ENCODE measurements around the gene RGPD3. TPM values are rescaled to one million over a fixed set of nuclear protein-coding genes. Genes with fewer than 3 reads are reported as not detected.
"Not testable (repeated sequence)": the region's sequence is repeated elsewhere in the genome, so short reads cannot be mapped to it uniquely, and the experiment has no call there.

The RGPD3 gene
- total RNA-seq: 0.27 TPM

DNA sequence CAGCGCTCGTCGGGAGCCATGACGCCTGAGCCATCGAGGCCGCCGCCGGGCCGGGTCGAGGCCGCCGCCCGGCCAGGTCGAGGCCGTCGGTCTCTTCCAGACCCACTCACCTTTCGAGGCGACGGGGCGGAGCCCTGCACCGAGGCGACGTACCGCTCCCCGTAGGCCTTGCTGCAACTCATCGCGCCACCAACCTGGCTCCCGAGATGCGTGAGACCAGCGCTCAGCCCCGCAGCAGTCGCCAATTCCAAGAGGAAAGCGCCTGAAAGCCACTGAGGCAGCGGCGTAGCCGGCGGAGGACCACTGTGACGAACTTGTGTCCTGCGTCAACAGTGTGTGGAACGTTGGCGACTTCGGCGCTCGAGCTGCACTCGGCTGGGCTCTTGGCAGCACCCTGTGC, at the start of gene RGPD3:
TSS of gene RGPD3 (minus strand) at position 307 of the 400 bp plus-strand sequence. CDS start at position 182, 125 bp downstream.
- not testable (repeated sequence) for DNase-seq (ENCODE audit: low read depth in 2 of 3, low spot score in 2 of 3)

DNA sequence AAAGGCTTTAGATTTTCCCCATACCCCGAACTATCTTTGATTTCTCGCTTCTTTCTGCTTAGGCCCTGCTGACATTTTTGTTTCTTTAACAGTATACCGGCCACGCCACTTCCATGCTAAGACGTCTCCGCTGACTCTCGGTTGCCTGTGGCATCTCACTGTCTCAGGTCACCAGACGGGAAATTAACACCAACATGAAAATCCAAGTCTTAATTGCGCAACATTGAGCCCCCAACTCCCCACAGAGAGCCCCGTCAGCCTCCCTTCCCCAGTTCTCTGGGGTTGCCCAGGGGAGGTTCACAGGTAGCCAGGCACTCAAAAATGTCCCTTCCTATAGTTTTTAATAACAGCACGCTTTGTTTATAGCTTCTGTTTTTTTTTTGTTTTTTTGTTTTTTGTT, 49.1 kb upstream of the RGPD3 start:
- DNase-seq (ENCODE audit: low read depth in 2 of 3, low spot score in 2 of 3): no peak

DNA sequence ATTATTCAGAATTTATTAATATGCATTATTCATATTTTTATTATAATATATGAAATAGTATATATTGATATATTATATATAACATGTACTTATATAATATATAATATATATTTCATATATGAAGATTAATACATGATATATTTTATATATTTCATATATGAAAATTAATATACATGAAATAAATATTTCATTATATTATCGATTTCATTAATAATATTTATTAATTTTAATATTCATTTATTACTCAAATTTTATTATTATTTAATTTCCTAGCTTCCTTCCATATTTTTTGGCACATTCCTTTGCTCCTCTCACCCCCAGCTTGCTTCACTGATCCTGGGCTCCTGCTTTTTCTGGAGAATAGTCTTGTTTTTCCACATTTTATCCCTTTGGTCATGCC, 48.7 kb upstream of the RGPD3 start:
- no peak for DNase-seq (ENCODE audit: low read depth in 2 of 3, low spot score in 2 of 3)

DNA sequence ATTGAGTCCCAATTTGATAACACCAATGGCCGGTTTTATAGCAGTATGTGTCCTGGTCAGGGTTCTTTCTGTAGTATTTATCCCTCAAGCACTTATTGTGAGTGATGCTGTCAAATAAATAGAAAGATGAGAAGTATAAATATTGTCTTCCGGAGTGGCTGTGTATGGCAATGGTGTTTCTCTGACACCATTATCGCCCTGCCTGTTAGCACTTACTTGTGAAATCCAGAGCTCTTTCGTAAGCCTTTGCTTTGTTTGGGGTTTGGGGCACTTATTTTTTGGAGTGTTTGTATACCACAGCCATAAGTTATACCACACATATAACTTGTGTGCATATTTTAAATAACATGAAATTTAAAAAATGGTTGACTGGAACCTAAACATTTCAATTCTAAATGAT, 48.2 kb upstream of the RGPD3 start:
- DNase-seq (ENCODE audit: low read depth in 2 of 3, low spot score in 2 of 3): no peak

DNA sequence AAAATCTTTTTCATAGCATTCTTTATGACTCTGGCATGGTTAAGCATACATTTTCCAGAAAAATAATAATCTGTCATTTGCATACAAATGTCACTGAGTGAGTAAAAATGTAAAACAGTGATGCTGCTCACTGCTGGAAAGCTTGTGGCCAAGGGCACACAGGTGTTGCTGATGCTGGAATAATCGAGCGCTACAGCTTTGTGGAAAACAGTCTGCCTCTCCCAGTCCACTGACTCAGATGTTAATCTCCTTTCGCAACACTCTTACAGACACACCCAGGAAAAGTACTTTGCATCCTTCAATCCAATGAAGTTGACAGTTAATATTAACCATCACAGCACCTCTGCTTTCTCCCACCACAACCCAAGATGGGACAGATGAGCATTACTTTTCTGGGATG, 46.6 kb upstream of the RGPD3 start:
- DNase-seq (ENCODE audit: low read depth in 2 of 3, low spot score in 2 of 3): not testable (repeated sequence)

DNA sequence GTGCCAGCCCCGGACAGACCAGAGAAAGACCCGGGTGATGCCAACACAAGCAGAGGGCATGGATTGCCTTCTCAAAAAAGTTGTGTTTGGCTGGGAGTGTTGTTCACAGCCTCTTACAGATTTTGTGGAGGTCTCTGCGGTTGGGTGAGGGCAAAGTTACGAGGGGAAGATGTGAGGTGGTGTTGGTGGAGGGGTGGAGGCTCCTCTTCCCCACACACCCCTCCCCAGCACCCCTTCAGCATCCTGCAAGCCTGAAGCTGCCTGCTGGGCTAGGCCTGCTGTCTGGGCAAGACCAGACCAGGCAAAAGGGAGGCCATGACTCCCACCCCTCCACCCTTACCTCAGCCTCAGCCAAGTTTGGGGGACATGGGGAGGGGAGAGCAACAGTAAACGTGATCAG, 45.2 kb upstream of the RGPD3 start:
- not testable (repeated sequence) for DNase-seq (ENCODE audit: low read depth in 2 of 3, low spot score in 2 of 3)

DNA sequence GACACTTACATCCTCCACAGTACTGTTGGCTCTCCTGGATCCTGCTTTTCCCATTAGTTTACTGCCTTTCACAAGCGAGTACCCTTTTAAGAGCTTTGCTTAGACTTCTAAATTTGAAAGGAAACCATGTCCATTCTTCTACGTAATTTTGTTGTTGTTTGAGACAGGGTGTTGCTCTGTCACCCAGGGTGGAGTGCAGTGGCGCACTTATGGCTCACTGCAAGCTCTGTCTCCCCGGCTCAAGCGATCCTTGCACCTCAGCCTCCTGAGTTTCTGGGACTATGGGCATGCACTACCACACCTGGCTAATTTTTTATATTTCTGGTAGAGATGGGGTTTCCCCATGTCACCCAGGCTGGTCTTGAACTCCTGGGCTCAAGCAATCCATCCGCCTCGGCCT, 43.7 kb upstream of the RGPD3 start:
- DNase-seq (ENCODE audit: low read depth in 2 of 3, low spot score in 2 of 3): not testable (repeated sequence)

DNA sequence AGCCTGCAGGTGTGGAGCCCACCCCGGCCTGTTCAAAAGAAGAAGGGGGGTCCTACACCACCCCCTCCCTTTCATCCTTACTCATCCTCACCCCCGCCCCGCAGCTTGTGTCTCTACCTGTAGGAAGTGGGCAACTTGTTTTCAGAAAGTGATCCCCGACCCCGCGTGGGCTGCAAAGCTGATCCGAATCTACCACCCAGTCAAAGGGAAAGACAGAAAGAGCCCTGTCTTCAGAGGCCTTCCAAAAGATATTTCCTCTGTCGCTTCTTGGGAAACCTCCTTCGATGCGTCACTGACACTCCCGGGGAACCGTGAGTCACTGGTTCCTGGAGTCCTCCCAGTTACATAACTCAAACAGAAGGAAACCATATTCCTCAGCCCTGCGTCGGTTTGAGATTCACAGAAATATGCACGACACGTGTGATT, 43.3 kb upstream of the RGPD3 start:
- peak in 2 of 3 donors; percentile 15 to 39 for DNase-seq (ENCODE audit: low read depth in 2 of 3, low spot score in 2 of 3)

DNA sequence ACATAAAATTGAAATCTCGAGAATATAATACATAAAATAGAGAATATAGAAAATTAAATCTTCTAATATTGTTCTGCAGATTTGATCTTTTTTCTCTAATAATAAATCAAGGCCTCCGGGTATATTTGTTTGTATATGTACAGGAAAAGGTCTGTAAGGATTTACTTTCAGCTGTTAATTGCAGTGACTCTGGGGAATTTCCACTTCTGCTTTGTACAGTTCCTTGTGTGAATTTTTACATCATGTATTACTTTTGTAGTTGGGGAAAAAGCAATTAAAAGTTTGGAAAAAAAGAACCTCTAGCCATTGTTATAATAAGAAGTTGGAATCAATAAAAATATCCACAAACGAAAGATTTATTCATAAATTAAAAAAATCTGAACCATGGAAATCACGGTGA, 42.6 kb upstream of the RGPD3 start:
- not testable (repeated sequence) for DNase-seq (ENCODE audit: low read depth in 2 of 3, low spot score in 2 of 3)

DNA sequence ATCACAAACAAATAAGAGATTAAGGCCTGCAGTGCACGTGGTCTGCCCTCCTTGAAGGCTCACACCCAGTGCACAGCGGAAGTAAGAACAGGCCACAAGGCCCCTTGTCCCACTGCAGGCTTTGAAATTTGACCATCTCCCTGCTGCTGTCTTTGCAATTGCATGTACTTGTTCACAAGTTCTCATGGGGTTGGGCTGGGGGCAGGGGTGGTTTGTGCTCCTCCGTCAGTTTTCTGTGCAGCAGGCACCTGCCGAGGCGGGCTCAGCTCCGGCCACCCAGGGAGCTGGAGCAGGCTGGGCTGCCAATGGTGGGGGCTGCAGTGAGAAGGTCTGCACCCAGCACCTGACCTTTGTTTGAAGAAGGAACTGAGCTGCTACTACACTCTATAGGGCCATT, 41.2 kb upstream of the RGPD3 start:
- not testable (repeated sequence) for DNase-seq (ENCODE audit: low read depth in 2 of 3, low spot score in 2 of 3)

DNA sequence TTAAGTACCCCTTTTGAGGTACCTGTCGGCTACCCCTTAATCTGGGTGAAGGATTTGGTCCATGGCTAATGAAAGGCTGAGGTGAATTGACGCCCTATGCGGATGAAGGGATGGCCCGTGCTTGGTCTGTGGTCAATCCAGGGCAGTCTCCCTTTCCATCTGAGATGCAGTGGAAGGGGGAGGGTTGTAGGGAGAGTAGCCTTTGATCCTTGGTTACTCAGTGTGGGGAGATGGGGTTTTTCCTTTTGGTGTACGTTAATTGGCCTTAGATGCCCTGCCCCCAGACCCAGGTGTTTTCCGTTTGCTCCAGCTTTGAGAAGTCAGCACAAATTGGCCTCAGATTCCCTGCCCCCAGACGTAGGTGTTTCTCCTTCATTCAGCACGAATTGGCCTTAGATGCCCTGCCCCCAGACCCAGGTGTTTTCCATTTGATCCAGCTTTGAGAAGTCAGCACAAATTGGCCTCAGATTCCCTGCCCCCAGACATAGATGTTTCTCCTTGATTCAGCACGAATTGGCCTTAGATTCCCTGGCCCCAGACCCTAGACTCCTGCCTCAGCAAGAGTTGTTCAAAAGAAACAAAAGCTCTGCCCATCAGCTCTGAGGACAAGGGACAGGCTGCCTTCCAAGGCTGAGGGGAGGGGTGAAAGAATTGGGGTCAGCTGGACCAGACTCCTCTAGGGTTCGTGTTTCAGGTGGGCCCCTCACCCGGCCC, 40.6 kb upstream of the RGPD3 start:
- DNase-seq (ENCODE audit: low read depth in 2 of 3, low spot score in 2 of 3): not testable (repeated sequence)

DNA sequence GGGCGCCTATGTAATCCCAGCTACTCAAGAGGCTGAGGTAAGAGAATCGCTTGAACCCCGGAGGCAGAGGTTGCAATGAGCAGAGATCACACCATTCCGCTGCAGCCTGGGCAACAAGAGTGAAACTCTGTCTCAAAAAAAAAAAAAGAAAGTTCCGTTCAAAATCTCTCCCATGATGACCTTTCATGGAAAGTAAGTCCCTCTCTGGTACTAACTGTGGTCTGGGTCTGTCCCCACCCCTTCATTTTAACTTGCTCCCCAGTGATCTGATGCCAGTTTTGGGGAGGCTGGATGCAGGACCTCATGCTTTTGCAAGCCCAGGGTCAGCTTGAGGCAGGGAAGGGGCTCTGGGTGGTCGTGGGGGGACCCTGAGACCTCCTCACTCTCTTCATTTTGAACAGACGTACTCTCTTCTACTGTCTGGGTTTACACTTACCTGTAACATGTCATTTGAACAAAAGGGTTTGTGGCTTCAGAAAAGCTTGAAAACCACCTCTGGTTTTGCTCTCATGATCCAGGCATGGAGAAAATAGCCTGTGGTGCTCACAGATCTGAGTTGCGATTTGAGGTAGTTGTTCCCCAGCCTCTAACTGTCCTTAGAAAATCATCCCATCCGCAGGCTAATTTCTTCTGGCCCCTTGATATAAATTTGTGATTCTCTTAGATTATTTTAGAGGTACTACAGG, 37.9 kb upstream of the RGPD3 start:
- not testable (repeated sequence) for DNase-seq (ENCODE audit: low read depth in 2 of 3, low spot score in 2 of 3)

DNA sequence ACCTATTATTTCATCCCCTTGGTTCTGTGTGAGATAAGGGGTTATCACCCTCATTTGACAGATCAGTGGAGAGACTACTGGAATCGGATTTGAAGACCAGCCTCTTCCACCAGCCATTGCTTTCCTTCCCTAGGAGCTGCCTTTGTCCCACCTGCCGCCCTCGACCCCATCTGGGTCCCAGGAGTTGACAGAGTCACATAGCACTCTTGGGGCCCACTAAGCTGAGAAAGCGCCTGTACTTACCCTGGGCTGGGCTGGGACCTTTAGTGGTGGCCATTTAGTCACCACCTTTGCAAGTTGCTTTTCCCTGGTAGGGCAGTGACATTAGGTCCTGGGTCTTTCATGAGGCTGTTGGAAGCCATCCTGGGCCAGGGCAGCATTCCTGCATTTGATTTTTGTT, 36.6 kb upstream of the RGPD3 start:
- DNase-seq (ENCODE audit: low read depth in 2 of 3, low spot score in 2 of 3): not testable (repeated sequence)

DNA sequence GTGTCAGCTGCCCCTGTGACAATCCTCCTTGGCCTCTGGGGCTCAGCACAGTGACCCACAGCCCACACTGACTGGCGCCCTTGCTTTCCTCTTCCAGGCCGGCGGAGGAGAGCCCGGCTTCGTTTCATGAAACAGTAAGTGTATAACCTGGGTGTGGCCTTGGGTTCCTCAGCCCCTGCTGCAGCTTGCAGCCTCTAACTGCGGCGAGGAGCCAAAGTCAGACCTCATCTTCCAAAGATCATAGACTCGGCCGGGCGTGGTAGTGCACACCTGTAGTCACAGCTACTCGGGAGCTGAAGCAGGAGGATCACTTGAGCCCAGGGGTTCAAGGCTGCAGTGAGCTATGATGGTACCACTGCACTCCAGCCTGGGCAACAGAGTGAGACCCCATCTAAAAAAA, 36.0 kb upstream of the RGPD3 start:
- DNase-seq (ENCODE audit: low read depth in 2 of 3, low spot score in 2 of 3): not testable (repeated sequence)

DNA sequence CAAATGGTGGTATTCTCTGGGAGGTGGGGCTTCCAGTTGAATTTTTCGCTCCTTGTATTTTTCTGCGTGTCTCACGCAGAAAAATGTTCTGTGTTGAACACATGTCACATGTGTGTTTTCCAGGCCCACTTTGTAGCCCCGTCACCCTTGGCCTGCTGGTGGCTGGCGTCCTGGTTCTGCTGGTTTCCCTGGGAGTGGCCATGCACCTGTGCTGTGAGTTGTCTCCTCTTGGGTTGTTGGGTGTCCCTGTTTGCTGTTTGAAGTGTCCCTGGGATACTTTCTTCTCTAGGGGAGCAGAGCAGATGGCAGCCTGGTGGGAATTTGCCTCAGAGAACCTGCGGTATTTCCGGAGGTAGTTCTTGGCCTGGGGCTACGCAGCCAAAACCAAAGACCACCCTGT, 34.1 kb upstream of the RGPD3 start:
- not testable (repeated sequence) for DNase-seq (ENCODE audit: low read depth in 2 of 3, low spot score in 2 of 3)

DNA sequence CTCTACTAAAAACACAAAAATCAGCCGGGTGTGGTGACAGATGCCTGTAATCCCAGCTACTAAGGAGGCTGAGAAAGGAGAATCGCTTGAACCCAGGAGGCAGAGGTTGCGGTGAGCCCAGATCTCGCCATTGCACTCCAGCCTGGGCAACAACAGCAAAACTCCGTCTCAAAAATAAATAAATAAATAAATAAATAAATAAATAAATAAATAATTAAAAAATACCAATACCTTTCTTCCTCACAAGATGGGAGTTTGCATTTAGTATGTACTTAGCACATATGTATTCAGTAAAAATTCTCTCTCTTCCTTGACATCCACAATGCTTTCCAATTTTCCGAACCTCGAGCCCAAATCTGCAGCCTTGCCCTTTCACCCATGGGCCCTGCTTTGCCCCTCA, 32.1 kb upstream of the RGPD3 start:
- not testable (repeated sequence) for DNase-seq (ENCODE audit: low read depth in 2 of 3, low spot score in 2 of 3)

DNA sequence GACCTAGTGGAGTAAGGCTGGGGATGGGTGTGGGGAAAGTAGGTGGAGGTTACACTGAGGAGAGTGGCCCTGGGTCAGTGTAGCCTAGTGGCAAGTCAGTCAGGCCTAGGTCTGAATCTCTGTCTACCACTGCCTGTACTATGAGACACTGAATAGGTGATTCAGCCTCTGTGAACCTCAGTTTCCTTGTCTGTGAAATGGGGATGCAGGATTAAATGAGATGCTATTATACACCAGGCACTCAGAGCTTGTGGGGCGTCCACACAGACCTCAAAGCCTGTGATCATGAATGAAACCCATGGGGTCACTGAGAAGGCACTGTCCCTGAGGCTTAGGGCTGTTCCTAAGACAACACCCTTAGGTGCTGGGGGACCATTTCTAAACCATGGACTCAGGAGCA, 30.3 kb upstream of the RGPD3 start:
- DNase-seq (ENCODE audit: low read depth in 2 of 3, low spot score in 2 of 3): not testable (repeated sequence)

DNA sequence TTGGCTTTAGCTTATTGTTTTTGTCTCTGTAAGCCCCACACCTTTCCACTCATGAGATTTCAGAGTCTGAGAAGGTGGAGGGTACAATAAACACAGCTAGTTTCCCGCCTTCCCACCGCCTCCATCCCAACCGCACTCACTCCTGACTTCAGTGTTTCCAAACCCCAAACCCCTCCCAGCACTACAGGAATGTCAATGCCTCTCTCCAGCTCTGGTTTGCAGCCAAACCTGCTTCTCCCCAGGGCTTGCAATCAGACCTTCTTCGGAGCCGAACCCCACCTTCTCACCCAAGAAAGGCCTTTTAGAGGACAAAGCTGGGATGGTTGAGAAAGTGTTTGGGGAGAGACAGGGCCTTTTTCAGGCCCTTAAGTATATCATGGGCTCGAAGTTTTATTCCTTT, 24.7 kb upstream of the RGPD3 start:
- DNase-seq (ENCODE audit: low read depth in 2 of 3, low spot score in 2 of 3): not testable (repeated sequence)

DNA sequence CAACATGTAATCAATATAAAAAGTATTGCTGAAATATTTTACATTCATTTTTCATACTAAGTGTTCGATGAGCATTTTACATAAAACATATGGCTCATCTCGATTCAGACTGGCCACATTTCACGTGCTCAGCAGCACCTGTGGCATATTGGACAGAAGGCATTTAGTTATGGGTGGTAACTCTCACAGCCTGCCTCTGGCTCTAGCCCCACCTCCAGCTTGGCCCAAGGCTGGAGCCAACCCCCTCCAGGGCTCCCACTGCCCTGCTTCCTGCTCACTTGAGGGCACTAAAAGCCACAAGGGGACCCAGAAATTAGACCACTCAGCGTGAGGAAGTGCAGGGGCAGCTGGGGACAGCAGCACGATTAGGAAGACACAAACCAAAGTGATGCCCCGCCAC, 24.2 kb upstream of the RGPD3 start:
- not testable (repeated sequence) for DNase-seq (ENCODE audit: low read depth in 2 of 3, low spot score in 2 of 3)

DNA sequence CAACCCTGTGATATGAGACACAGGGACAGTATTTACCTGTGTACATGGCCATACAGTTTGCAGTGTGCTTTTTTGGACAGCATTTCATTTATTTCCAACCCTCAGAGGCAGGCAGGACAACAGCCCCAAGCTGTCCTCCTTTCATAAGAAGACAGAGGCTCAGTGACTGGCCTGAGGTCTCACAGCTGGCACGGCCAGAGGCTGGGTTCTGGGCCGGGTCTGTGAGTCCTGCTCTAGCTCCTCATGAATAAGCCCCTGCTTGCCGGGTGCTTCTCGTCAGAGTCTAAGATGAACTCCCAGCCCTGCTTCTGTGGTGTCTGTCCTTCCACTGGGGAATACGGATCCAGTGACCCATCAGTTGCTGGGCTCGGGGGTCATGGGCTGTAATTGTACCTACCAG, 21.5 kb upstream of the RGPD3 start:
- DNase-seq (ENCODE audit: low read depth in 2 of 3, low spot score in 2 of 3): not testable (repeated sequence)

DNA sequence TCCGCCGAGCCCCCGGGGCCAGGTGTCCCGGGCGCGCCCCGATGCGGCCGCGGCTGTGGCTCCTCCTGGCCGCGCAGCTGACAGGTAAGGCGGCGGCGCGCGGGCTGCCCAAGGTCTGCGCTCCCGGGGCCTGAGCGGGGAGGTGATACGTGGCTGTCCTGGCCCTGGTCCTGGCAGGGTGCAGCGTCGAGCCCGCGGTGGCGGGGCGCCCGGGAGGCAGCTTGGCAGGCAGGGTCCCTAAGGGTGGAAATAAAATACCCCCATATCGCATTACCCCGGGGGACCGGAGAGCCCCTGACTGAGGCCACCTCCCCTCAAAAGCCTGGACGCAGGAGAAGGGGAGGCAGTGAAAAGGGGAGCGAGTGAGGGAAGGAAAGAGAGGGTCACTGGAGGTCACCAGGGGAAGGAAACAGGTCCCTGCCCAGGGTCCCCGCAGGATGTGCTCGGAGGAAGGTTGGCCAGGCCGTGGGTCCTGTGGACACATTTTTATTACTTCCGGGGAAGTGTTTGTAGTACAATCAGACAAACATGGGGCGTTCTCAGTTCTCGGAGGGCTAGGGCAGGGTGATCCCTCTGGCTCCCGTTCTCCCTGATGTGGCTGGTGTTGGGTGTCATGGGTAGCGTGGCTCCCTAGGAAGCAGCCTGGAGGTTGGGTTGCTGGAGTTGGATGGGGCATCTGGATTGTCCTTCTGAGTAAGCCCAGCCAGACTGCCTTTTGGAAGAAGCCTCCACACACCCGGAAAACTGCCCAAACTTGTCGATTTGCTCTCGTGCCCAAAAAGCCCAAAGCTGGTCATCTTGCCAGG, 19.4 kb upstream of the RGPD3 start:
- DNase-seq (ENCODE audit: low read depth in 2 of 3, low spot score in 2 of 3): not testable (repeated sequence)

Measured in hematopoietic multipotent progenitor cell (in vitro differentiated cells).